ENCODE results near the gene SYTL3. TPM values are rescaled to one million over a fixed set of nuclear protein-coding genes. Genes with fewer than 3 reads are reported as not detected.
"Not testable (repeated sequence)": the region's sequence is repeated elsewhere in the genome, so short reads cannot be mapped to it uniquely, and the experiment has no call there.

The SYTL3 gene
- total RNA-seq, 2 donors from 2014 or later, result 267 to 353 TPM

DNA sequence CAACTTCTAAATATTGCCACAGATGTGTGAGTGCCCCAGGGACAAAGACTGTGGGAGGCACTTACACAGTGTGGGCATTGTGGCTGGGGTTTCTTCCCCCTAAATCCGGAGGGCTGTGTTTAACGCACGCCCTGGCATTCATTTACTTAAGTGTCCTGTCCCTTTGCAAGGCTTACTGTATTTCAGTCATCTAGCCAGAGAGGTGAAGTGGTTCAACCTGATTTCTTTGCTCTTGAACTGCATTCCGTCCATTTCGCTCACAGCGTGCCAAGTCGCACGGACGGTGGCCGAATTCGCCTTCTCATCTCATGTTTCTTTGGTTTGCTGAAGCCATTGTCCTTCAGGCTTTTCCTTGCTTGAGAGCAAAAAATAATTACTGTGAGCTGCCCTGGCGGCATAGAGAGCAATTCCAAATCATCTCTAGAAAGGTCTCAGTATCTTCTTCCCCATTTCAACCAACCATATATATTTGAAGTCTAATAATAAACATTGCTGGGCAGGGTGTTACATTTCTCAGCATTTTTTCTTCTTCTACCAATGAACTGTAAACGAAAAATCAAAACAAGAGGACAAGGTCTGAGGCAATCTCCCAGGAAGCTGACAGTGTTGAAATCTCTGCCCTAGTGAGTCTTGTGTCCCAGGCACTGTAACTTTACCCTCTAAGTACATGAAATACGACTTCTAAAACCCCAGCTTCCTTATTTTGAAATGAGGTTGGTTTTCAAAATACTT, 16.9 kb downstream of the SYTL3 start:
- no peak for DNase-seq
- Mint-ChIP-seq H3K9me3 (no peaks in the 10 kb centered on the region), H3K4me1 (ENCODE audit: low read depth) (peaks cover 22% of the 10 kb centered on the region), H3K4me3 (peak overlapping the region in 1 of 2 donors; percentile 13), H3K36me3 (ENCODE audit: insufficient read depth in 2 of 2) (peaks cover 21 to 47% of the 10 kb centered on the region in 2 donors), H3K27ac (peak overlapping the region; percentile 66), H3K27me3 (ENCODE audit: low read depth) (no peaks in the 10 kb centered on the region)
- no peak for ATAC-seq (replicated peaks in 1 of 2)

DNA sequence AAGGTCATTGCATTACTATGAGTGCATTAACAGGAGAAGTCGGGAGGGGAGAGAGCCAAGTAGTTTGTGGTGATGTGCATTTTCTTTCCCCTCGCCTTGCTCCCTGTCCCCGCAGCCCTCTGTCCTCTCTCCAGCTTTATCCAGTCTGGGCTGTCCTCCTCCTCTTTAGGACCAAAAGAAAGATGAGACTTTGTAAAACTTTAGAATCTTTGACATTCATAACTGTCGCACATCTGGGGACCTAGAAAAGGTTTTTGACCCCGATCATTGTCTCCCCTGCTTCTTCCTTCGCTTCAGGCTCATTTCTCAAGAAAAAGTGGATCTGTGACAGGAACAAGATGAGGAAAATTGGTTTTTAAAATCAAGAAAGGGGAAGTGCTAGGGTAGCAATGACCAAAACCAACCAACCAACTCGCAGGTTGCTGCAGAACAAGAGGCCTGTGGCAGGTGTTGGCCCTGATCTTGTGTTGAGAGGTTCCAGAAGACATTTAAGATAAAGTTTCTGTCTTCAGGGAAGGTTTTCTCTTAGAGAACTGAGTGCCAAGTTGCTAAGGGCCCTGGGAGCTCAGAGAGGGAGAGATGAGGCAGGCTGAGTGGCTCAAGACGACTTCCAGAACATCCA, 17.6 kb downstream of the SYTL3 start:
- no peak overlapping the region for H3K4me3 Mint-ChIP-seq
- H3K4me1 Mint-ChIP-seq (ENCODE audit: low read depth), result peaks cover 20% of the 10 kb centered on the region

DNA sequence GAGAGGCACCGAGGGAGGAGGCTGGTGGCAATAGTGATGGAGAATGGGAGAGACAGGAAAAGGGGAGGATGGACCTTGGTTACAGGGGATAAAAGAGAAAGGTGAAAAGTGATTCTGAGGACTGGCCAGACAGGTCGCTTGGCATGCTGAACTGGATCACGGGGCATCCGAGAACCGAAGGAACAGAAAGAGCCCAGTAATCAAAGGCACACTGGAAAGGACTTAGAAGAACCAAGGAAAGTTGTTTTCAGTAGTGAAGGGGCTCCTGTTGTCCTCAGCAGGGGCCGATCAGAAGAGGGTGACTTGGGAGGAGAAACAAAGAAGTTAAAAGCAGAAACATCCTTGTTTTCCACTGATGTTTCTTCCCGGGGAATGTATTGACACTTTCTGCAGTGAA, 18.9 kb downstream of the SYTL3 start:
- H3K36me3 Mint-ChIP-seq (ENCODE audit: insufficient read depth in 2 of 2), result peaks cover 20 to 44% of the 10 kb centered on the region in 2 donors
- H3K27ac Mint-ChIP-seq, result peak overlapping the region; percentile 30
- H3K4me1 Mint-ChIP-seq (ENCODE audit: low read depth), result peaks cover 12% of the 10 kb centered on the region
- H3K9me3 Mint-ChIP-seq, result no peaks in the 10 kb centered on the region
- H3K27me3 Mint-ChIP-seq (ENCODE audit: low read depth), result no peaks in the 10 kb centered on the region
- no peak for DNase-seq
- H3K4me3 Mint-ChIP-seq, result no peak overlapping the region
- no peak for ATAC-seq (replicated peaks in 1 of 2)

More for the DNA sequence above, 17.6 kb downstream of the SYTL3 start:
- H3K9me3 Mint-ChIP-seq, result no peaks in the 10 kb centered on the region
- peaks cover 21 to 45% of the 10 kb centered on the region in 2 donors for H3K36me3 Mint-ChIP-seq (ENCODE audit: insufficient read depth in 2 of 2)
- no peak for DNase-seq
- no peak for ATAC-seq (replicated peaks in 1 of 2)
- peak overlapping the region; percentile 66 for H3K27ac Mint-ChIP-seq
- no peaks in the 10 kb centered on the region for H3K27me3 Mint-ChIP-seq (ENCODE audit: low read depth)

DNA sequence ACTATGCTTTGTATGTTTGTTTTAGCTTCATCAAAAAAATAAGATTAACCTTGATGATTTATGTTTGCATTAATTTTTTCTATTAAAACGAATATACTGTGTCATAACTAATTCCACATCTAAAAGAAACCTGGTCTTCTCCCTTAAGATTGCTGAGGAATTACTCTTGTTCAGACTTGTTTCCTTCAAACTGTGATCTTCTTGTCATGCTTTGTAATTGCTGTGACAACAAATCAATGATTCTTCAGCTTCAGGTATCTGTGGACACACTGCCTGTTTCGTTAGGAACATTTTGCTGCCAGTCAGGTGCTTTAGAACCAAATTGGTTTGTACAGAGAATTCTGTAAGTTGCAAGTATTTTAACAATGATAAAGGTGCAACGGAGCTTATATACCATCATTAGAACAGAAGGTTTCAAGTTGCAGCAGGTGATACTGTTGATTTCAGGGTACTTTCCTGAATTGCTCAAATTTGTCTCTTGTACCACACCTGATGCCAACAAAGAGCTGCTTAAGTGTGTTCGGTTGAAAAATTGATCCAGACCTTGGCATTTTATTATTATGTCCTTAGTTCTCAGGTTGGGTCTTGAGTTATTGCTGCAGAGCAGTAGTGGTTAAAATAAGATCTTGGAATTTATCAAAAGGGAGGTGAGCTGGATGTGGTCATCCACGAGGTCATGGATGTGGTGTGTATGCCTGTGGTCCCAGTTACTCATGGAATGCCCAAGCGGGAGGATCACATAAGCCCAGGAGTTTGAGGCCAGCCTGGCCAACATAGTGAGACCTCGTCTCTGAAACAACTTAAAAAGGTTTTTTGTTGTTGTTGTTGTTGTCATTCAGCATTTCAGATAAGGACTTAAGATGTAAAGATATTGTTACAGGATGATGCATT, 19.5 kb downstream of the SYTL3 start:
- H3K27me3 Mint-ChIP-seq (ENCODE audit: low read depth), result no peaks in the 10 kb centered on the region
- H3K27ac Mint-ChIP-seq, result peak overlapping the region; percentile 5
- no peak overlapping the region for H3K4me3 Mint-ChIP-seq
- DNase-seq, result no peak
- no peak for ATAC-seq (replicated peaks in 1 of 2)
- peaks cover 23 to 46% of the 10 kb centered on the region in 2 donors for H3K36me3 Mint-ChIP-seq (ENCODE audit: insufficient read depth in 2 of 2)
- H3K4me1 Mint-ChIP-seq (ENCODE audit: low read depth), result peaks cover 12% of the 10 kb centered on the region
- H3K9me3 Mint-ChIP-seq, result peaks cover 0 to 1% of the 10 kb centered on the region in 2 donors

DNA sequence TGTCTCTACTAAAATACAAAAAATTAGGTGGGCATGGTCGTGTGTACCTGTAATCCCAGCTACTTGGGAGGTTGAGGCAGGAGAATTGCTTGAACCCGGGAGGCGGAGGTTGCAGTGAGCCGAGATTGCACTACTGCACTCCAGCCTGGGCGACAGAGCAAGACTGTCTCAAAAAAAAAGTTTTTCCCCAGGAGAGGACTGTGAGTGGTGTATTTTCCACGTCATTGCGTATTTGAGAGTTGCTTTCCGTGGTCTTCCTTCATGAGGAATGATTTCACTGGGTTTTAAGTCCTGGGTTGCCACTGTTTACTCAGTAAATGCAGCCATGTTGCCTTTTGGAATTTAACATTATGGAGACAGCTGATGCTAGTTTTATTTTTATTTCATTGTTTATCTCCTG, 22.3 kb downstream of the SYTL3 start:
- not testable (repeated sequence) for H3K27ac Mint-ChIP-seq; ATAC-seq (replicated peaks in 1 of 2); DNase-seq; H3K9me3 Mint-ChIP-seq; H3K4me3 Mint-ChIP-seq; H3K27me3 Mint-ChIP-seq (ENCODE audit: low read depth)
- peaks cover 19 to 46% of the 10 kb centered on the region in 2 donors for H3K36me3 Mint-ChIP-seq (ENCODE audit: insufficient read depth in 2 of 2)
- peaks cover 19% of the 10 kb centered on the region for H3K4me1 Mint-ChIP-seq (ENCODE audit: low read depth)

DNA sequence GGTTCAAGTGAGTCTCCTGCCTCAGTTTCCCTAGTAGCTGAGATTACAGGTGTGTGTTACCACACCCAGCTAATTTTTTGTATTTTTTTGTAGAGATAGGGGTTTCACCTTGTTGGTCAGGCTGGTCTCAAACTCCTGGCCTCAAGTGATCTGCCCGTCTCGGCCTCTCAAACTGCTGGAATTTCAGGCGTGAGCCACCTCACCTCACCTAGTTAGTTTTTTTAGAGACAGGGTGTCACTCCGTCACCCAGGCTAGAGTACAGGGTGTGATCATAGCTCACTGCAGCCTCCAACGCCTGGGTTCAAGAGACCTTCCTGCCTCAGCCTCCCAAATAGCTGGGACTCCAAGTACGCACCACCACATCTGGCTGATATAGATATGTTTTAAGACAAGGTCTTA, 22.9 kb downstream of the SYTL3 start:
- Mint-ChIP-seq H3K27me3 (ENCODE audit: low read depth) (no peaks in the 10 kb centered on the region), H3K4me3 (no peak overlapping the region), H3K27ac (no peak overlapping the region), H3K36me3 (ENCODE audit: insufficient read depth in 2 of 2) (peaks cover 17 to 47% of the 10 kb centered on the region in 2 donors), H3K4me1 (ENCODE audit: low read depth) (peaks cover 20% of the 10 kb centered on the region), H3K9me3 (peaks cover 0 to 1% of the 10 kb centered on the region in 2 donors)
- ATAC-seq (replicated peaks in 1 of 2) (no peak), DNase-seq (no peak)

DNA sequence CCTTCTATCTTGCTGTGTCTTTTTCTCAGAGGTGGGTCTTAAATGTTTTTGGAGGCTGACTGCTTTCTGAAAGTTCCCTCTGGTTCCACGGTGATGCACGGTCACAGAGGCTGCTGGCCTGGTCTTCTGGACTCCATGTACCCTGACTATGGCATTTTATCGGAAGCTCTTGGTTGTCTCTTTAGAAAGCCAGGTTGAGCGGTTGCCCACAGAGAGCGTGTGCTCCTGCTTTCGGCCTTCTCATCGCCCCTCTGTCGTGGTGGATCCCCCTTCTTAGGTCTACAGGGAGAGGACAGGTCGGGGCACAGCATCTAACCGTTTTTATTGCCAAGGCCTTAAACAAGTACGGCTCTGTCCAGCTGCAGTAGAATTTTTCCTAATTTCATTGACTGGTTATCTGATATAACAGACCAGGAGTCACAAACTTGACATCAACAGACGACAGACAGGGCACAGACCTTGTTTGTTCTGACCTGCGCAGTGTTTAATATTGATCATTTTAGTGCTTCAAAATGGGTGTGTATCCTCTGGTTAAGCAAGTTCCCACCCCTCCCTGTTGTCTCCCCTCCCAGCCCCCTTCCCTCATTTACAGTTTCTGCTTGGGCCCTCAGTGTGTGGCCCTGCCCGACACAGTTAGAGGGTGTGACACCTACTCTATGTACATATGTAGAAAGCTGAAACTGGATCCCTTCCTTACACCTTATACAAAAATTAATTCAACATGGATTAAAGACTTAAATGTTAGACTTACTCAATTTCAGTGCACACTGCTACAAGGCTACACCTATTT, 24.7 kb downstream of the SYTL3 start:
- H3K36me3 Mint-ChIP-seq (ENCODE audit: insufficient read depth in 2 of 2), result peaks cover 21 to 45% of the 10 kb centered on the region in 2 donors

DNA sequence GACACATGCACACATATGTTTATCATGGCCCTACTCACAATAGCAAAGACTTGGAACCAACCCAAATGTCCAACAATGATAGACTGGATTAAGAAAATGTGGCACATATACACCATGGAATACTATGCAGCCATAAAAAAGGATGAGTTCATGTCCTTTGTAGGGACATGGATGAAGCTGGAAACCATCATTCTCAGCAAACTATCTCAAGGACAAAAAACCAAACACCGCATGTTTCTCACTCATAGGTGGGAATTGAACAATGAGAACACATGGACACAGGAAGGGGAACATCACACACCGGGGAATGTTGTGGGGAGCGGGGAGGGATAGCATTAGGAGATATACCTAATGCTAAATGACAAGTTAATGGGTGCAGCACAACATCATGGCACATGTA, 27.2 kb downstream of the SYTL3 start:
- not testable (repeated sequence) for H3K9me3 Mint-ChIP-seq; ATAC-seq (replicated peaks in 1 of 2); DNase-seq; H3K27me3 Mint-ChIP-seq (ENCODE audit: low read depth); H3K4me3 Mint-ChIP-seq
- Mint-ChIP-seq H3K27ac (peak overlapping the region; percentile 40), H3K36me3 (ENCODE audit: insufficient read depth in 2 of 2) (peaks cover 26 to 58% of the 10 kb centered on the region in 2 donors), H3K4me1 (ENCODE audit: low read depth) (peaks cover 29% of the 10 kb centered on the region)

More for the DNA sequence above, 24.7 kb downstream of the SYTL3 start:
- peak overlapping the region; percentile 81 for H3K27ac Mint-ChIP-seq
- peaks cover 0 to 1% of the 10 kb centered on the region in 2 donors for H3K9me3 Mint-ChIP-seq
- ATAC-seq (replicated peaks in 1 of 2) (no peak), DNase-seq (no peak)
- H3K4me1 Mint-ChIP-seq (ENCODE audit: low read depth), result peaks cover 16% of the 10 kb centered on the region
- H3K27me3 Mint-ChIP-seq (ENCODE audit: low read depth), result no peaks in the 10 kb centered on the region
- H3K4me3 Mint-ChIP-seq, result no peak overlapping the region

DNA sequence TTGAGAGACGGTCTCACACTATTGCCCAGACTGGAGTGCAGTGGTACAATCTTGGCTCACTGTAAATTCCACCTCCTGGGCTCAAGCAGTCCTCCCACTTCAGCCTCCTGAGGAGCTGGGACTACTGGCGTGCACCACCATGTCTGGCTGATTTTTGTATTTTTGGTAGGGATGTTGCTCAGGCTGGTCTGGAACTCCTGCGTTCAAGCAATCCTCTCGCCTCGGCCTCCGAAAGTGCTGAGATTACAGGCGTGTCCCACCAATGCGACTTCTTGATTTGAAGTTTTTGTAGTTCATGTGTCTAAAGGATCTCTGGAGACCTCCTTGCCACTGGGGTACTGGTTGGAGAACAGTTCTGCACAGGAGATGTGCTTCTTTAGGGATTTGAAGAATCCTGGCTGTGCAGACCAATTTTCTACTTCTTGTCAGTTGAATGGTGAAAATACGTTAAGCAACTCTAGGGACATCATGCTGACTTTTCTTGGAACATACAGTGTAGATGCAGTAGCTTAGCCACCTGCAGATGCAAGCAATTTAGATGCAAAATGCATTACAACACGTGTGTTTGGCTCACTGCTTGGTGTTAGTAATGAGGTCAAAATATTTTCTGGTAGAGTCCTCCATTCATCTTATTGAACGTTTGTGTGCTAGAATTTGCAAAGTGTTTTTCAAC, 28.2 kb downstream of the SYTL3 start:
- DNase-seq, result no peak
- ATAC-seq (replicated peaks in 1 of 2), result no peak
- Mint-ChIP-seq H3K27me3 (ENCODE audit: low read depth) (no peaks in the 10 kb centered on the region), H3K36me3 (ENCODE audit: insufficient read depth in 2 of 2) (peaks cover 24 to 65% of the 10 kb centered on the region in 2 donors), H3K4me1 (ENCODE audit: low read depth) (peaks cover 37% of the 10 kb centered on the region), H3K9me3 (peaks cover 0 to 1% of the 10 kb centered on the region in 2 donors), H3K4me3 (no peak overlapping the region), H3K27ac (peak overlapping the region; percentile 19)

DNA sequence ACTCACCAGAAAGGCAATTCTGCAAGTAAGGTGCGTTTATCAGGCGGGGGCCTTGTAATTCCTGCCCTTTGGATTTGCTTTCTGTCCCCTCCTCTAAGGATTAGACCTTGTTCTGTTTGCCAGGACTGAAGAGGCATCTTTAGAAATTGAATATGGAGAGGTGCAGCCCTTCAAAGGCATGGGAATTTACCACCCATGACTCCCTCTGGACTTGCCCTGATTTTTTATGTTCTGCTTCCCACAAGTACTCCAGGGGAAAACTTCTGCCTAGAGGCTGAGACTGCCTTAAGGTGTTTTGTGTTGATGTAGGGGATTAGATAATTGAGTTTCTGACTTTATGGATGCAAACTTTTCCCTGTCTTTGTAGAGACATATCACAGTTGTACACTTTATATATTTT, 30.2 kb downstream of the SYTL3 start:
- Mint-ChIP-seq H3K4me3 (no peak overlapping the region), H3K27me3 (ENCODE audit: low read depth) (no peaks in the 10 kb centered on the region), H3K36me3 (ENCODE audit: insufficient read depth in 2 of 2) (peaks cover 29 to 63% of the 10 kb centered on the region in 2 donors), H3K4me1 (ENCODE audit: low read depth) (peaks cover 56% of the 10 kb centered on the region), H3K9me3 (no peaks in the 10 kb centered on the region), H3K27ac (no peak overlapping the region)
- no peak for DNase-seq
- ATAC-seq (replicated peaks in 1 of 2), result no peak

DNA sequence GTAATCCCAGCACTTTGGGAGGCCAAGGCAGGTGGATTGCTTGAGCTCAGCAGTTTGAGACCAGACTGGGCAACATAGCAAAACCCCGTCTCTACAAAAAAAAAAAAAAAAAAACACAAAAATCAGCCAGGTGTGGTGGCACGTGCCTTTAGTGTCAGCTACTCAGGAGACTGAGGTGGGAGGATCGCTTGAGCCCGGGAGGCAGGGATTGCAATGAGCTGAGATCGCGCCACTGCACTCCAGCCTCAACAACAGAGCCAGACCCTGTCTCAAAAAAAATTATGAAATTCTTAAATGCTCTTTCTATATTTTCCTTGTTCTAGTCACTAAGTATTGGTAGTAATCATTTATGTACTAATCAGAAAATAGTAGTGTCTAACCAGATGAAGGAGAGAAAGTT, 30.6 kb downstream of the SYTL3 start:
- no peak for ATAC-seq (replicated peaks in 1 of 2)
- no peaks in the 10 kb centered on the region for H3K27me3 Mint-ChIP-seq (ENCODE audit: low read depth)
- H3K9me3 Mint-ChIP-seq, result no peaks in the 10 kb centered on the region
- peaks cover 55% of the 10 kb centered on the region for H3K4me1 Mint-ChIP-seq (ENCODE audit: low read depth)
- no peak overlapping the region for H3K4me3 Mint-ChIP-seq
- DNase-seq, result no peak
- peak overlapping the region; percentile 17 for H3K27ac Mint-ChIP-seq
- peaks cover 29 to 61% of the 10 kb centered on the region in 2 donors for H3K36me3 Mint-ChIP-seq (ENCODE audit: insufficient read depth in 2 of 2)

DNA sequence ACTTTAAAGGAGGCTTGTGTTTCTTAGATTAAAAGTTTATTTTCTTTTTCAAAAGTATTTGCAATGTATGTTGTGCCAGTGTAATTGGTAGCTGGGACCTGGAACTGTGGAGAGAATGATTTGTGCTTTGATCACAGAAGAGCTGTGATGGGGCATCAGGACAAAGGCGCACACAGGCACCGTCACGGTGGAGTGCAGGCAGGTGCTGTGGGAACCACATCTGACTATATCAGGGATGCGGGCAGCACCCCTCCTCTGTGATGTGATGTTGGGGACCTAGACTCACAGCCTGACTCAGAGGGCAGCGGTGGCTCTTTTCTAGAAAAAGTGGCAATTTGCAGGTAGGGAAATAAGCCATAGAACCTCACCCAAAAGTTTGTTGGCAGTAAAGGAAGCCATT, 34.5 kb downstream of the SYTL3 start:
- ATAC-seq (replicated peaks in 1 of 2) (peak in 1 of 2 donors; percentile 30), DNase-seq (peak in 1 of 2 donors; percentile 23)
- Mint-ChIP-seq H3K4me3 (no peak overlapping the region), H3K27ac (peak overlapping the region; percentile 29), H3K9me3 (no peaks in the 10 kb centered on the region), H3K27me3 (ENCODE audit: low read depth) (no peaks in the 10 kb centered on the region), H3K36me3 (ENCODE audit: insufficient read depth in 2 of 2) (peaks cover 26 to 62% of the 10 kb centered on the region in 2 donors), H3K4me1 (ENCODE audit: low read depth) (peaks cover 72% of the 10 kb centered on the region)

Data from activated T-cell treated with anti-CD3 and anti-CD28 coated beads, Interleukin-2, amount 50 U/mL, for 72 hours (primary cell).